ENCODE results near the gene CLASP2.
"Not testable (repeated sequence)": the region's sequence is repeated elsewhere in the genome, so short reads cannot be mapped to it uniquely, and the experiment has no call there.

CLASP2 gene

DNA sequence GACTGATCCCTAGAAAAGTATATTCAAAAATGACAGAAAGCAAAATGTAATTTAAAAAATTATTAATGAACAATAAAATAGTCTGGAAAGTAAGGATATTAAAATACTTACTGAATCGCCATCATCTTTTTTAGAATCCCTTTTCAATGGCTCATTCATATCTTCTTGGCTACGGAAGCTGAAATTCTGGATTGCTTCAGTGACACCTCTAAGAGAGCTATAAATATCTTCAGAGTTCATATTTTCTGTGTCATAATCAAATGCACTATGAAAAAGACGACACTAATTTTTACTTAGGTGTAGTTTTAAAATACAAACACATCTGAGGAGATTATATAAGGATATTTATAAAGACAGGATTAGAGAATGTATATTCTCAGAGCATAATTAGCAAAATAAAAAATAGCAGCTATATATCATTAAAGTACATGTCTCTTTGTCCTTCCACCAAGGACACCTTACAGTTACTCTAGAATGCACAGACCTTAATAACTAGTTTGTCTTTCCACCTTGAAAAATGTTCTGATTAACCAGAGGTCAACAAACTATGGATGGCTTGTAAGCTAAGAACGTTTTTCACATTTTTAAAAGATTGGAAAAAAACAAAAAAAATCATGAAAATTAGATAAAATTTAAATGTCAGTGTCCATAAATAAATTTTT lies 179.2 kb downstream of the CLASP2 start:
- no peak for DNase-seq

DNA sequence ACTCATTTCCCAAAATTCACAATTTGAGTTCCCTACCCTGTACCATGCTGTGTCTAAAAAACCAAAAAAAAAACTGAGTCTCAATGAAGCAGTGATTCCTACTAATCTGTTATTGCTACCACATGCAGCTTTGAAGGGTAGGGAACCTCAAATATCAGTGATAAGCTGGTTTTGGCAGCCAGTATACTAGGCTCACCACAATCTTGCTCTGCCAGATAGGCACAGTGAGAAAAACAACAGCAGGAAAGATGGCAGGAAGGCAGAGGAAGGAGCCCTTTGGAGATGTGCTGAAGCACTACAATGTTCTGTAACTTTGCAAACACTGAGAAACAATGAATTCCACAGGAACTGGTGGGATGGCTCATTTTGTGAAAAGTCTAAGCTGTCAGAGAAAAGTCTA lies 180.9 kb downstream of the CLASP2 start:
- no peak for DNase-seq

DNA sequence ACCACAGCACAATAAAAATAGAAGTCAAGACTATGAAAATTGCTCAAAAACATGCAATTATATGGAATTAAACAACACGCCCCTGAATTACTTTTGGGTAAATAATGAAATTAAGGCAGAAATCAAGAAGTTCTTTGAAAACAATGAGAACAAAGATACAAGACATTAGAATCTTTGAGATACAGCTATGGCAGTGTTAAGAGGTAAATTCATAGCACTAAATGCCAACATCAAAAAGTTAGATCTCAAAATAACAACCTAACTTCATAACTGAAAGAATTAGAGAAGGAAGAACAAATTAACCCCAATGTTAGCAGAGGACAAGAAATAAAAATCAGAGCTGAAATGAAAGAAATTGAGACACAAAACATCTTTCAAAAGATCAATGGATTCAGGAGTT lies 191.3 kb downstream of the CLASP2 start:
- DNase-seq: no peak

DNA sequence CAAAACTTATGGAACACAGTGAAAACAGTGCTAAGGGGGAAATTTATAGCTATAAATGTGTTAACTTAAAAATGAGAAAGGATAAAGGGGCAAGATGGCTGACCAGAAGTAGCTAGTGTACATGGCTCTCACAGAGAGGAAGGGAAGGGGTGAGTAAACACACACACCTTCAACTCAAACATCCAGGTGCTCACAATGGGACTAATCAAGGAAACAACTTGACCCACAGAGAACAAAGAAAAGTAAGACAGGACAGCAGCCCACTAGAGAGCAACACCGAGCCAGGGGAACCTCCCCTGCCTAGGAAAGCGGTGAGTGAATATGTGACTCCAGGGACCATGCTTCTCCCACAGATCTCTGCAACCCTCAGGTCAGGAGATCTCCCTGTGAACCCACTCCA lies 192.8 kb downstream of the CLASP2 start:
- DNase-seq: no peak

- no peak for DNase-seq
Measured at GRCh38 chr3:33523093-33523667, 194.9 kb downstream of the CLASP2 start.

GRCh38 chr3:33521736-33522135 lies 196.3 kb downstream of the CLASP2 start:
- DNase-seq: no peak

GRCh38 chr3:33513262-33513863 lies 204.7 kb downstream of the CLASP2 start:
- peak; percentile 7 for DNase-seq

- DNase-seq: no peak
Measured at GRCh38 chr3:33505027-33505426, 213.0 kb downstream of the CLASP2 start.

DNA sequence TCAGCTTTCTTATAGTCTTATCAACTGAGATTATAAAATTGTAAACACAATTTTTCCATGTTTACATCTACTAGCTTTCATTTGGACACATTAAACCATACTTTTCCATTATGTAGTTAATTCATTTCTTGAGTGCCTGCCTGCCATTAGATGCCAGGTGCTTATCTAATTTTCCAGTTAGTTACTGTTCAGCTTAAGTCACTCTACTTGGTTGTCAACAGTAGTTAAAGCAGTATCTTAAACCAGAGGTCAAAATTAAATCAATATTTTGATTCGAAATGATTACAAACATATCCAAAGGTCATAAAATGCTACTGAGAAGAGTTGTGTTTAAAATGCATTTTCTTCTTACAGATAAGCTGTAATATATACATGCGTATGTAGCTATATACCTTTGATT lies 221.6 kb downstream of the CLASP2 start:
- DNase-seq: no peak

GRCh38 chr3:33491721-33492120 lies 226.3 kb downstream of the CLASP2 start:
- no peak for DNase-seq

DNA sequence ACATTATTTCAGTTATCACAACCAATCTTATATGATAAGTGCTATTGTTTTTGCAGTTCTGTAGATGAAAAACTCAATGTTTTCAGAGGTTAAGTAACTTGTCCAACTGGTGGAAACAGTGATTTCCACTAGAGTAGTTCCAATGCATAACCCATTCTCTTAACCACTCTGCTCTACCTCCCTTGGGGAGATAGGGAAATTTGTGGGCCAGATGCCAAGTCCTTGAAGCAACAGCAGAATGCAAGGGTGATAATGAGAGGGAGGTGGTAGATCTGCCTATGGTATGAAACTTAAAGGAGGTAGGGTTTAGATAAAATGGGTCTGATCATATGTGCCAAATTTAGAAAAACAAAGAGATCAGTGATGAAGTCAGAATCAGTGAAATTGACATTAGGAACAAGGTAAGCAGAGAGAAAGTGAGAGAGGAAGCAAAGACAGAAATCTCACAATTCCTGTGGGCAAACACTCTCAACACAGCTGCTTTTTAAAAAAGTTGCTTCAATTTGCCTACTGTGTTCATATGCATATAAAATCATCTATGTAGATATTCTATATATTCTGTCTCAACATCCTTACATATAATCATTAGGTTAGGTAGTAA lies 227.3 kb downstream of the CLASP2 start:
- no peak for DNase-seq

DNA sequence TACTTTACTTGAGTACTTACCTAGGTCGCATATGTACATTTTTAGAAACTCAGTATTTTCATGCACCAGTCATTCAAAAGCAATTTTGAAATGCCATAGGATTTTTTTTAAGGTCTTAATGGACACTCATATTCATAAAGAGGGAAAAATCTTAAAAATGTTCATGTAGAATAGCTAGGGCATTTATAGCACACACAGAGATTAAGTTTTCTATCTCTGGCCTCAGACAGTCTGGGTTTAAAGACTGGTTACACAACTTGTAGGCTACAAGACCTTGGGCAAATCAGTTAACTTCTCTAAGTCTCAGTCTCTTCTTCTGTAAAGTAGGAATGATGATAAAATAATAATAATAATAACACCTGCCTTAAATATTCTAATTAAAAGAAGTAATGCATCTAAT lies 229.4 kb downstream of the CLASP2 start:
- no peak for DNase-seq

DNA sequence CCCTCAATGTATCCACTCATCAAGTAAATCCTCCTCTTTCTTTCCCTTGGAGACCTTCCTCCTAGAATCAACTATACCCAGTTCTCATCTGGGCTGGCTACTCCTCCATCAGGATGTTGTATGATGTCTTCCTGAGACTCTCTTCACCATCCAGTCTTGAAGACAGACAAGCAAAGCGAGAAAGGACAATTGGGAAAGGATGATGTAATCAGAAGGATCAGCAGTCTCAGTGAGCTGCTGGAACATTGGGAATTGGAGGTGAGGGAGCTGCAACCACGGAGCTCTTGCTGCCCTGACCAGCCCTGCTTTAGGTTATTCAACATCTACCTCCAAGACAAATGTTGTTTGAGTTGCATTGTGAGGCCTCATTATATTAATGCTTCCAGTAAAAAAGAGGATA lies 229.8 kb downstream of the CLASP2 start:
- DNase-seq: no peak

- DNase-seq: no peak
Measured at GRCh38 chr3:33482111-33482521, 235.9 kb downstream of the CLASP2 start.

DNA sequence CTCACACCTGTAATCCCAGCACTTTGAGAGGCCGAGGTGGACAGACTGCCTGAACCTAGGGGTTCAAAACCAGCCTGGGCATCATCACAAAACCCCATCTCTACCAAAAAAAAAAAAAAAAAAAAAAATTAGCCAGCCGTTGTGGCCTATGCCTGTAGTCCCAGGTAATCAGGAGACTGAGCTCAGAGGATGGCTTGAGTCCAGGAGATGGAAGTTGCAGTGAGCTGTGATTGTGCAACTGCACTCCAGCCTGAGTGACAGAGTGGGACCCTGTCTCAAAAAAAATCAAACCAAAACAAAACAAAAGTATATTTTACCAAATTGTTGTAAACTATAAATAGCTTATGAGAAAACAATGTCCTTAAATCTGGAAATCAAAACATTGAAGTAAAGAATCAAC lies 243.2 kb downstream of the CLASP2 start:
- no peak for DNase-seq

DNA sequence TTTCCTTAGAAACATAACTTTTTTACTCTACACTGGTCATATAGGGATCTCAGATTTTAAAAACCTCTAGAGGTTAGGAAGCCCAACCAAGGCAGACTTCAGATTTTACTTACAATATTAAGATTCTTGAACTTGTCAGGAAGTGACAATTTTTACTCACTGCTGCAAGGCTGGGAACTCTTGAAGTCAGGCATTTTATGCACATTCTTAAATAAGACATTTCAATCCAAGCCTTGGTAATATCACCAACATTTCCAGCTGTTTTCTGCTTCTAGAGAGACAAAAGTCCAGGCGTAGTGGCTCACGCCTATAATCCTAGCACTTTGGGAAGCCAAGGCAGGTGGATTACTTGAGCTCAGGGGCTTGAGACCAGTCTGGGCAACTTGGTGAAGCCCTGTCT lies 244.2 kb downstream of the CLASP2 start:
- DNase-seq: no peak

DNA sequence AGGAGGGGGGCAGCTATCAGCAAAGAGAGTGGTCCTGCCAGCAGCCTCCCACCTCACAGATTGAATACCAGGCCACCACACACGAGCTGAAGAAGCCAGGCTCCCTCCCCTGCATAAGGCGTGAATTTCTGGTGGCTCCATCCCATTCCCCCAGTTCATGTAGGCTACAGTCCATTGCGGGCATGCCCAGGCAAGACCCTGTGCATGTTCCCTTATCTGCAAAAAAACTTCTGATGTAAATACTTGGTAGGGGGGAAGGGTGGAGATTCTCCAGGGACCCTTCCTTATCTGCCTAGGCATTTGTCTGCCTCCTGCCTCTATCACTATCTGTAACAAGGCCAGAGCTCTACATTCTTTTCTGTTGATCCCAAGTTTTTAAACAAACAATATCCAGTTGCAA lies 250.3 kb downstream of the CLASP2 start:
- no peak for DNase-seq

DNA sequence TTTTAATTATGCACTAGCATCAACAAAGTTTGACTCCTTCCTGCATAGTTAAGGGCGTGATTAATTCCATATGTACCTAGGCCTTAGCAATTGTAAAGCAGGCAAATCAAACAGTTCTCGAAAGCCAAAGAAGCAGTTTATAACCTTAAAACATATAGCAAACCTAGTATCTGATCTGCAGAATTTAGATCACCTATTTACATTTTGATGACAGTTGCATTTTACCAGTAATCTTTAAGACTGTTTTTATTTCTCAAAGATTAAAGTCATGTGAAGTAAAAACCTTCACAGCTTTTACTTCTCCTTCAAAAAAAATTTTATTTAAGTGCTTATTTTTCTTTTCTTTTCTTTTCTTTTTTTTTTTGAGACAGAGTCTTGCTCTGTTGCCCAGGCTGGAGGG lies 257.0 kb downstream of the CLASP2 start:
- DNase-seq: no peak

GRCh38 chr3:33459577-33459976 lies 258.5 kb downstream of the CLASP2 start:
- DNase-seq: not testable (repeated sequence)

DNA sequence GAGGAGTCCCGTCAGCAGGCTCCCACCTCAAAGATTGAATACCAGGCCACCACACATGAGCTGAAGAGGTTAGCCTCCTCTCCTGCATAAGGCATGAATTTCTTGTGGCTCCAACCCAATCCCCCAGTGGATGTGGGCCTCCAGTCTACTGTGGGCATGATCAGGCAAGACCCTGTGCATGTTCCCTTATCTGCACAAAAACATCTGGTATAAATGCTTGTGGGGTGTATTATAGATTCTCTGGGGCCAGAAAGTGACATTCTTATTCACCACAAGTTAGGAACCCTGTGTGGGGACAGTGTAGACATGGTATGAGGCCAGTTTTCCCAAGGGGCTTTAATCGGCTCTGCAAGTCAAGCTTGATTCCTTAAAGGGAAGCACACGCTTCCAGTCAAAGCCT lies 259.6 kb downstream of the CLASP2 start:
- DNase-seq: no peak

DNA sequence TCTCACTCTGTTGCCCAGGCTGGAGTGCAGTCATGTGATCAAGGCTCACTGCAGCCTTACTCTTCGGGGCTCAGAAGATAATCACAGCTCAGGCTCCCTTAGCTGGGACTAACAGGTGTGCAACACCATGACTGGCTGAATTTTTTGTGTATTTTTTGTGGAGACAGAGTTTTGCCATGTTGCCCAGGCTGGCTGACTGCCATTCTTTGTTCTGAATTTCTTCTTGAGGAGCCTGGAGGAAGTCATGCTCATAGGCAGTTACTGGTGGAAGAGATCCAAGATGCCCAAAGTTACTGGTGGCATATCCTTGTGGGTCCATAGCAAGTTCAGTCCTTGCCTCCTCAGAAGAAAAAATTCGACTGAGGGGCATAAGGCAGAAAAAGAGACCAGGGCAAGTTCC lies 261.3 kb downstream of the CLASP2 start:
- no peak for DNase-seq

- DNase-seq: no peak
Measured at GRCh38 chr3:33453331-33453761, 264.7 kb downstream of the CLASP2 start.

GRCh38 chr3:33451994-33452393 lies 266.1 kb downstream of the CLASP2 start:
- DNase-seq: not testable (repeated sequence)

DNA sequence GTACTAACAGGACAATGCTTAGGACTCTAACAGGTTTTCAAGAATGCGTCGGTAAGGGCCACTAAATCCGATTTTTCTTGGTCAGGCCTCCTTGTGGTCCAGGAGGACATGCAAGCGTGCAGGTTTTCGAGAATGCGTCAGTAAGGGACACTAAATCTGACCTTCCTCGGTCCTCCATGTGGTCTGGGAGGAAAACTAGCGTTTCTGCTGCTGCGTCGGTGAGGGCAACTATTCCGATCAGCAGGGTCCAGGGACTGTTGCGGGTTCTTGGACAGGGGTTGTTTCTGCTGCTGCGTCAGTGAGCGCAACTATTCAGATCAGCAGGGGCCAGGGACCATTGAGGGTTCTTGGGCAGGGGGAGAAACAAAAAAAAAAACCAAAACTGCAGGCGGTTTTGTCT lies 270.1 kb downstream of the CLASP2 start:
- DNase-seq: no peak

Data from activated CD4-positive, alpha-beta T cell treated with anti-CD3 and anti-CD28 coated beads, Interleukin-2, Interleukin-6, amounts not matched to agents 100 ng/mL and 50 ng/mL, durations not matched to agents 16 hours and 8 hours (primary cell).